Lung (tissue), 12 donors: ENCODE data around the gene GSTK1. TPM values are rescaled to one million over a fixed set of nuclear protein-coding genes. Genes with fewer than 3 reads are reported as not detected.

Source experiments
- ATAC-seq: fragments of 200-7000 bp; cut with Tn5 transposase; one replicate; pipeline ENCODE4 v1.9.1; 2020; ENCODE audit warnings: moderate number of reproducible peaks; ENCODE audit not compliant: insufficient read depth, low FRiP score
- DNase-seq, 3 donors: peaks; one replicate each; pipeline ENCODE4 v3.0.0-alpha.2; 2013 to 2017
- H3K27ac ChIP-seq, 2 donors: one replicate each; pipeline ENCODE4 v1.5.1; 2013; ENCODE audit warnings: mild to moderate bottlenecking in 2 of 2, moderate library complexity in 2 of 2, control low read depth in 1 of 2, inconsistent platforms in 1 of 2, low read depth in 1 of 2, low read length in 1 of 2
- H3K27me3 ChIP-seq, 3 donors: one replicate each; pipeline ENCODE4 v1.5.1; 2013; ENCODE audit warnings: low read length in 2 of 3; ENCODE audit not compliant: control insufficient read depth in 3 of 3, insufficient read depth in 3 of 3
- H3K36me3 ChIP-seq, 4 donors: one replicate each; pipeline ENCODE4 v1.5.1; 2013; ENCODE audit warnings: low read length in 4 of 4, mild to moderate bottlenecking in 1 of 4, moderate library complexity in 1 of 4; ENCODE audit not compliant: control insufficient read depth in 4 of 4, insufficient read depth in 4 of 4
- H3K4me1 ChIP-seq, 5 donors: one replicate each; pipeline ENCODE4 v1.5.1; 2013; ENCODE audit warnings: low read length in 5 of 5, mild to moderate bottlenecking in 2 of 5, moderate library complexity in 1 of 5; ENCODE audit not compliant: control insufficient read depth in 5 of 5, insufficient read depth in 5 of 5
- H3K4me3 ChIP-seq: one replicate; pipeline ENCODE4 v1.5.1; 2013; ENCODE audit warnings: mild to moderate bottlenecking, control low read depth, moderate library complexity
- H3K9ac ChIP-seq, 2 donors: one replicate each; pipeline ENCODE4 v1.5.1; 2013; ENCODE audit warnings: low read length in 2 of 2, control low read depth in 1 of 2; ENCODE audit not compliant: insufficient read depth in 1 of 2
- H3K9me3 ChIP-seq, 4 donors: one replicate each; pipeline ENCODE4 v1.5.1; 2013; ENCODE audit warnings: low read length in 3 of 4, mild to moderate bottlenecking in 1 of 4, moderate library complexity in 1 of 4; ENCODE audit not compliant: control insufficient read depth in 4 of 4, insufficient read depth in 3 of 4
- WGBS, 2 donors: extraction: QIAGEN DNeasy Blood & Tissue Kit; methylation state at CpG; one replicate each; pipeline ENCODE4 v1.1.7; 2013; 5-methylcytosine and 5-hydroxymethylcytosine counted together
- polyA plus RNA-seq, 2 donors: library from polyadenylated mRNA; stranded (reverse); fragments of 200-250 nt; gene quantifications; one replicate each; pipeline ENCODE4 v1.2.1, GENCODE V29; 2013
- total RNA-seq, 2 donors: library from RNA; depleted of rRNA in 1 of 2; stranded (reverse); fragments of >200 nt in 1 of 2; gene quantifications; one replicate each; pipeline ENCODE4 v1.2.1, GENCODE V29; 2014 to 2021
- TF ChIP-seq, protein P1 (sequence below): IDR thresholded peaks from 2 replicates; pipeline ENCODE4 v1.5.1; 2012; ENCODE audit warnings: mild to moderate bottlenecking; ENCODE audit errors: control extremely low read depth, extremely low read depth
- donor health status: control.
- donor health status: control.
- donor health status: Bipolar disorder and iron deficiency.
- donor health status: healthy.
- donor health status: DM: yes; HTN: yes; CAD: no.

Gene GSTK1
- total and polyA plus RNA-seq, 4 donors = 110 to 130 (median 119) TPM

DNA sequence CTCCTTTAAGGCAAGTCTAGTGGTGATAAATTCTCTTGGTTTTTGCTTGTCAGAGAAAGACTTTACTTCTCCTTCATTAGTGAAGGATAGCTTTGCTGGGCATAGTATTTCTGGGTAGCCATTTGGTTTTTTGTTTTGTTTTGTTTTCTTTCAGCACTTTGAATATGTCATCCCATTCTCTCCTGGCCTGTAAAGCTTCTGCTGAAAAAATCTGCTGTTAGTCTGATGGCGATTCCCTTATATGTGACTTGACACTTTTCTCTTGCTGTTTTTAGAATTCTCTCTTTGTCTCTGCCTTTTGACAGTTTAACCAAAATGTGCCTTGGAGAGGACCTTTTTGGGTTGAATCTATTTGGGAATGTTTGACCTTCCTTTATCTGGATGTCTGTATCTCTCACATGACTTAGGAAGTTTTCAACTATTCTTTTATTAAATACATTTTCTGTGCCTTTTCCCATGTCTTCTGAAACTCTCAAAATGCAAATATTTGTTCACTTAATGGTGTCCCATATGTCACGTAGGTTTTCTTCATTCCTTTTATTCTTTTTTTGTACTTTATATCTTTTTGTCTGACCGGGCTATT lies 26.7 kb upstream of the GSTK1 start:
- no peak overlapping the region for H3K9ac ChIP-seq
- H3K4me1 ChIP-seq = peaks cover 0 to 5% (median 0%) of the 10 kb centered on the region in 5 donors
- no peak overlapping the region for H3K4me3 ChIP-seq
- ATAC-seq (no peak), DNase-seq (no peak)
- peaks cover 0 to under 1% (median 0%) of the 10 kb centered on the region in 3 donors for H3K27me3 ChIP-seq
- no peaks in the 10 kb centered on the region for H3K36me3 ChIP-seq
- peaks cover 0 to 5% (median 1%) of the 10 kb centered on the region in 4 donors for H3K9me3 ChIP-seq
- TF ChIP-seq, protein P1, sequence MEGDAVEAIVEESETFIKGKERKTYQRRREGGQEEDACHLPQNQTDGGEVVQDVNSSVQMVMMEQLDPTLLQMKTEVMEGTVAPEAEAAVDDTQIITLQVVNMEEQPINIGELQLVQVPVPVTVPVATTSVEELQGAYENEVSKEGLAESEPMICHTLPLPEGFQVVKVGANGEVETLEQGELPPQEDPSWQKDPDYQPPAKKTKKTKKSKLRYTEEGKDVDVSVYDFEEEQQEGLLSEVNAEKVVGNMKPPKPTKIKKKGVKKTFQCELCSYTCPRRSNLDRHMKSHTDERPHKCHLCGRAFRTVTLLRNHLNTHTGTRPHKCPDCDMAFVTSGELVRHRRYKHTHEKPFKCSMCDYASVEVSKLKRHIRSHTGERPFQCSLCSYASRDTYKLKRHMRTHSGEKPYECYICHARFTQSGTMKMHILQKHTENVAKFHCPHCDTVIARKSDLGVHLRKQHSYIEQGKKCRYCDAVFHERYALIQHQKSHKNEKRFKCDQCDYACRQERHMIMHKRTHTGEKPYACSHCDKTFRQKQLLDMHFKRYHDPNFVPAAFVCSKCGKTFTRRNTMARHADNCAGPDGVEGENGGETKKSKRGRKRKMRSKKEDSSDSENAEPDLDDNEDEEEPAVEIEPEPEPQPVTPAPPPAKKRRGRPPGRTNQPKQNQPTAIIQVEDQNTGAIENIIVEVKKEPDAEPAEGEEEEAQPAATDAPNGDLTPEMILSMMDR = no peak
- no peak overlapping the region for H3K27ac ChIP-seq
- 88 to 94% methylated on average over 3 of the region's 3 CpGs for WGBS, 2 donors

DNA sequence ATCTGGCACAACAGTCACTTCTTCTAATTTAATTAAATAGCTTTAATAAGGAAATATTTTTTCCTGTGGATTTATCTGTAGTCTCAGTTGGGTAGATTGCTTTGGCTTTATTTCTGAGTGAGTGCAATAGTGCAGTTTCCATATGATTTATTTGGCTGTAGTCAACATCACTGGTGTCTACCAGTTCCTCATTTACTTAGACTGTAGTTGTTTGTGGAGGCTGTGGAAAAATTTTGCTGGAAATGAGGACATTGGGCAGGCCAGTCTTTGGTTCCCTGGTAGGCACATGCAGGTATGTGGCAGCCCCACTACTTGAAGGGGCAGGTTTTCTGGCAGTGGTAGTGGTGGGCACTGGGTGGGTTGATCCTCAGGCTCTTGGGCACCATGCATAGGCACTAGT lies 25.9 kb upstream of the GSTK1 start:
- DNase-seq (no peak), ATAC-seq (no peak)
- no peak overlapping the region for H3K4me3 ChIP-seq
- TF ChIP-seq, protein P1 = no peak
- H3K27me3 ChIP-seq = peaks cover 0 to 5% (median 0%) of the 10 kb centered on the region in 3 donors
- H3K9me3 ChIP-seq = peaks cover 0 to 5% (median 1%) of the 10 kb centered on the region in 4 donors
- no peaks in the 10 kb centered on the region for H3K36me3 ChIP-seq
- H3K27ac ChIP-seq = peak overlapping the region in 1 of 2 donors; percentile 20
- peaks cover 0 to 5% (median 0%) of the 10 kb centered on the region in 5 donors for H3K4me1 ChIP-seq
- H3K9ac ChIP-seq = no peak overlapping the region

DNA sequence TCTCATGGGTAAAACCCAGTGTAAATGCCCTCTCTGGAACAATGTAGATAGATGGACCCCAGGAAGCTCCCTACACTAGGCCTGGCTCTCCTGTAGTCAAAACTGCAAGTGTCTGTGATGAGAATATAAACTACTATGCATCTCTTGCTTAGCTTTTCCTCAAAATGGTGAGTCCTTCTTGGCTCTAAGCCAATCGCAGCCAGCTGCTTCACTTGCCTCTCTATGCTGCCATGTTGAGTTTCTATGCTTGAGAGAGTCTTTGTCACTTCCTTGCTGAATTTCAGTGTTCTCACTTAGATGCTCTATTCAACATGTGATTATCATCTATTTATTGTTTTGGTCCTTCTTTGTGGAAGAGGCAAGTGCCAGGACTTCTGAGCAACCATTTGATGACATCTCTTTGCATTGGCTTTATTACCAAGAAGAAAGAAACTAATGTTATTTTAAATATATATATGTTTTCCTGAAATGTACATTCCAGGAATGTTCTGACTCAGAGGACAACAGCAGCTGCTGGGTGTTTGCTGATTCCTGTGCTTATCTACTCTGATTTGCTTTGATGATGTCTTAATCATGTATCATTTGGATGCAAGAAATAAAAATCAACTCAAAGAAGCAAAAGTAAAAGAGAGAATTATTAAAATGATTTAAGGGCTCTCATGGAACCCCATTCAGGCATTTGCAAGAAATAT lies 24.8 kb upstream of the GSTK1 start:
- TF ChIP-seq, protein P1 = no peak
- Histone ChIP-seq H3K4me3 (no peak overlapping the region), H3K27me3 (peaks cover 0 to 5% (median 0%) of the 10 kb centered on the region in 3 donors), H3K4me1 (peaks cover 0 to 8% (median 0%) of the 10 kb centered on the region in 5 donors), H3K27ac (no peak overlapping the region), H3K9ac (no peak overlapping the region), H3K36me3 (no peaks in the 10 kb centered on the region), H3K9me3 (peaks cover 0 to 5% (median 1%) of the 10 kb centered on the region in 4 donors)
- DNase-seq (no peak), ATAC-seq (no peak)
- WGBS, 2 donors = 92 to 97% methylated on average over 1 of the region's 1 CpG
